GM19043 (cell line): Measurements from ENCODE around the gene SH3PXD2A.
"Not testable (repeated sequence)": the region's sequence is repeated elsewhere in the genome, so short reads cannot be mapped to it uniquely, and the experiment has no call there.

Experiments
- ATAC-seq: cut with Tn5 transposase; IDR thresholded peaks from one replicate; pipeline ENCODE4 v1.9.1; 2021; ENCODE audit warnings: low read depth; ENCODE audit not compliant: unreplicated experiment

The SH3PXD2A gene

GRCh38 chr10:103850572-103850895 is 4.8 kb downstream of the SH3PXD2A start:
- no peak for ATAC-seq

DNA sequence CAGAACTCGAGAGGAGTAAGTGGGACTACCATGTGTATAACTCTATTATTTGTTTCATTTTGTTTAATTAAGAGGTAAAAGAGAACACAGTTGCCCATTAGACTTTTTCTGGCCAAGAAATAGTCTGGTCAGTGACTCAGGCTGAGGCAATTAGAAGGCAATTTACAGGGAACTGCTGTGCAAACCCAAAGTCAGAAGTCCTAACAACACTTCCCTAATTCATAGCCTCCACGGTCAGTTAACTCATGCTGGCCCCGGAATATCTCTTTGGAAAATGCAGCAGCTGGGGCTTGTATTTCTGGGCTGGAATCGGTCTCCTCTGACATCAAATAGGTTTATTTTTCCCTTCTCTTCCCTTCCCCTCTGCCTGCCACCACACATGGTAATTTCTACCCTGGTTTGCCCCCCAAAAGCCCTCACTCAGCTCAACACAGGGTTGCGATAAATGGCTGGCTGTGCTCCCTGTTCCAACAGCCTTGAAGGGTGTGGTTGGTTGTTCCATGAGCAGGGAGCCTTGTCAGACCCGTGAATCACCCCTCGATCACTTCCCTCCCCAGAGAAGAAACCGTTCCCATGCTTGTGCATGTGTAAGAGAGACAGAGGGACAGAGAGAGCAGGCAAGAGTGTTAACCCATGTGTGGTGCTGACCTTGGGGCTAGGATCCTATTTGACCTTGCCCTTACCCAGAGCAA is 5.3 kb downstream of the SH3PXD2A start:
- ATAC-seq: no peak

- ATAC-seq: no peak
These were observed 6.0 kb downstream of the SH3PXD2A start for GRCh38 chr10:103849212-103849877.

GRCh38 chr10:103847909-103848468 is 7.4 kb downstream of the SH3PXD2A start:
- no peak for ATAC-seq

GRCh38 chr10:103847346-103847745 is 8.0 kb downstream of the SH3PXD2A start:
- ATAC-seq: no peak

DNA sequence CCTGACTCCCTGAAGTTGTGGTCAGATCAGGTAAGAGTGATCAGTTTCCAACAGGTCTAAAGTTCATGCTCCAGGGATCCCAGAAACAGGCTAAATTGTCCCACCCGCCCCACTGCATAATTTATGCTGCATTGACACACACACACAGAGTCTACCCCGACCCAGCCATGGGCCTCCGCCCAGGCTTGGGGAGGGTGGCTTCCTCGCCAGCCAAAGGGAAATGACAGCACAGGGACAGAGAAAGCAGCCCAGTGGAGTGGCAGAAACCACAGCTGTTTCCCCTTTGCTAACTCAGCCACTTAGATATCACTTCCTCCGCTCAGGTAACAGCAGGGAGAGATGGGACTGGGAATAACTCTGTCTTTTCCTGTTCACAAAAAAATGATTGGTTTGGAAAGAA is 9.4 kb downstream of the SH3PXD2A start:
- peak; percentile 85 for ATAC-seq

DNA sequence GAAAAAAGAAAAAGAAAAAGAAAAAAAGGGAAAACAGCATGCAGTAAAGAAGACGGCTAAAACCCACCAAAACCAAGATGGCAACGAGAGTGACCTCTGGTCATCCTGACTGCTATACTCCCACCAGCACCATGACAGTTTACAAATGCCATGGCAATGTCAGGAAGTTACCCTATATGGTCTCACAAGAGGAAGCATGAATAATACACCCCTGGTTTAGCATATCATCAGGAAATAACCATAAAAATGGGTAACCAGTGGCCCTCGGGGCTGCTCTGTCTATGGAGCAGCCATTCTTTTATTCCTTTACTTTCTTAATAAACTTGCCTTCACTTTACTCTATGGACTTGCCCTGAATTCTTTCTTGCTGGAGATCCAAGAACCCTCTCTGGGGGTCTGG is 10.0 kb downstream of the SH3PXD2A start:
- not testable (repeated sequence) for ATAC-seq

DNA sequence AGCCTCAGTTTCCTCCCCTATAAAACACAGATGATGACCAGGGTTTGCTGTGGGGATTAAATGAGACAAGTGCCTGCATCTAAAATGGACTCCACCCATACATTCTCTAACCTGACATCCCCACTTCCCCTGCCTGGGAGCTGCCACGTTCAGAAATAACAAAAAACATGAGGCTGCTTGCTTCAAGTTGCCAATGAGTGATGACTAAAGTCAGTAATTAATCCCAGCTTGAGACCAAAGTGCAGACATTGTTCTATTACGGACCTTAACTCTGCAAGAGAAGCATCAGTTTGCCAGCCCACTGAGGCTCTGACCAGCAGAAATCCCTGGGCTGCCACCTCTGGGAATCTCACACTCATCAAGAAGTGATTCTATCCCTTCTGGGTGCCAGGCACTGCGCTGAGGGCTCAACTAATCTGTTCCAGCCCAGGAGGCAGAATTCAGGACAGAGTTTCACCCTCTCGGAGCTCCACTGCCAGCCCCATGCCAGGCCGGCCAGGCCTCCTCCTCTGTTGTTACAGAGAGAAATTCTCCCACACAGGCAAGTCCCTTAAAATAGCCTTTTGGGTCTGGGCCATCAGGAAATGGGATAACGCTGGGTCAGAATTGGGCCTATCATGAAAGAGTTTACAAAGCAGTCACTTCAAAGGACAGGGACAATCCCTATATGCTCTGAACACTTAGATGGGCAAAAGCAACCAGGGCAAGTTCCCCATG is 11.4 kb downstream of the SH3PXD2A start:
- no peak for ATAC-seq

- ATAC-seq: no peak
These were observed 12.3 kb downstream of the SH3PXD2A start for GRCh38 chr10:103843045-103843444.

- no peak for ATAC-seq
These were observed 12.8 kb downstream of the SH3PXD2A start for GRCh38 chr10:103842605-103843004.

DNA sequence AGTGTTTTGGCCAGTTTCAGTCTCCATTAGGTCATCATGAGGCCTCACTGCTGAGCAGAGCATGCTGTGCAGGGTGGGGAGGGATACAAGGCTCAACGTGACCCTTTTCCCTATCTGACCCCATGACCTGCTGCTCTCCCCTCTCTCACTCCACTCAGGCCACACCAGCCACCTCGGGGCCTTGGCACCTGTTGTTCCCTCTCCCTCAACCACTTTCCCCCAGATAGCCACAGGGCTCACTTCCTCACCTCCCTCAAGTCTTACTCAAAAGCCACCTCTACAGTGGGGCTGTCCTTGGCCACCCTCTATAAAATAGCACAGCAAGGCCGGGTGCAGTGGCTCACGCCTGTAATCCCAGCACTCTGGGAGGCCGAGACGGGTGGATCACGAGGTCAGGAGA is 13.9 kb downstream of the SH3PXD2A start:
- no peak for ATAC-seq

DNA sequence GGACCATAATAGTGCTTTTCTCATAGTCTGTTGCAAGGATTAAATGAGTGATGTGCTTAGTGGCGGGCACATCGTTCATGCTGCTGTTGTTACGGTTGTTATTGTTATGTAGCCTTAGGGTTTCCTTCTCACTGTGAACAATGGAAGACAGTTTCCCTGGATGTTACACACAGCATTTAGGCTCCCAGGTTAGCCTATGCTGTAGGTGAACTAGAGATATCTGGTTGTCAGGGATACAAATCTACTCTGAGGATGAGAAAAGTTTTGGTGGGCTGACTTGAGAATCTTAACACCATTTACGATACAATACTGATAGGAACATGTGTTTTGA is 14.7 kb downstream of the SH3PXD2A start:
- no peak for ATAC-seq

- no peak for ATAC-seq
These were observed 15.3 kb downstream of the SH3PXD2A start for GRCh38 chr10:103839872-103840739.

DNA sequence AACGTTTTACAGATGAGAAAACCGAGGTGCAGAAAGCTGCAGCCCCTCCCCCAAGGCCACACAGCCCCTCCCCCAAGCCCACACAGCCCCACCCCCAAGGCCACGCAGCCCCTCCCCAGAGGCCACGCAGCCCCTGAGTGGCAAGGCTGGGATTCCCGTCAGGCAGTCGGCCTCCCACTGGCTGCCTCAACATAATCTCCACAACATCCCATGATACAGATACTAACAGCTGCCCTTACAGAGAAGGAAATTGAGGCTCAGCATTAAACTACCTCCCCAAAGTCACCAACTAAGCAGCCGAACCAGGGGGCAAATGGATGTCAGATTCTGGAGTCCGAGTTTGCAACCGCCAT is 15.9 kb downstream of the SH3PXD2A start:
- no peak for ATAC-seq

- ATAC-seq: no peak
These were observed 16.4 kb downstream of the SH3PXD2A start for GRCh38 chr10:103838862-103839518.

DNA sequence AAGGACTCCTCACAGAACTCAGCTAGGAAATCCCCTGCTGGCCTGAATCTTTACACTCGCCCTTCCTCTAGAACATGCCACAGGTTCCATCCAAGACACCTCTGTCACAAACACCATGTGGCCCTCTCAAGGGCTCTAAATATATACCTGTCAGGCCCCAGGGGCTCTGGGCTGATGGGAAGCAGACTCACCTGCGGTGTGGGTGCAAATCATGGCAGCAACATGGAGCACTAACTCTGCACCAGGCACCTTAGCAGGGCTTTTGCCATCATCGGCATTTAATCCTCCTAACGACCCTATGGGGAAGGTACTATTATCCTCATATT is 17.3 kb downstream of the SH3PXD2A start:
- no peak for ATAC-seq

GRCh38 chr10:103837370-103838069 is 17.9 kb downstream of the SH3PXD2A start:
- ATAC-seq: no peak

DNA sequence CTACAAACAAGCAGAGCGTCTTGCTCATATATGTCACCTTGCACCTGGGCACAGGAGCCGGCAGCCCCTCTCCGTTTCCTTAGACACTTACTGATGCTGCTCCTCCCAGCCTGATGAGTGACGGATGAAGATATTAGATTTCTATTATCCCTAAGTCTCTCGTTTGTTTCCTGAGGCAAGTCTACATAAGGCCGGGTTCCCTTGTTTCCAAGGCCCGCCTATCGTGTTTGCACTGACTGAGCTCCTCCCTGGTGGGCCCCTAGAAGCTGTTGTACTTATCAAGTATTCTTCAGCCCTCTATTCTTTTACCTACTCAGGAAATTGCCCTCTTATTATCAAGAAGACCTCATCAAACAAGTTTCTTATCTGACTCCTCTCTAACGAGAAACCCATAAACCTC is 18.5 kb downstream of the SH3PXD2A start:
- no peak for ATAC-seq

DNA sequence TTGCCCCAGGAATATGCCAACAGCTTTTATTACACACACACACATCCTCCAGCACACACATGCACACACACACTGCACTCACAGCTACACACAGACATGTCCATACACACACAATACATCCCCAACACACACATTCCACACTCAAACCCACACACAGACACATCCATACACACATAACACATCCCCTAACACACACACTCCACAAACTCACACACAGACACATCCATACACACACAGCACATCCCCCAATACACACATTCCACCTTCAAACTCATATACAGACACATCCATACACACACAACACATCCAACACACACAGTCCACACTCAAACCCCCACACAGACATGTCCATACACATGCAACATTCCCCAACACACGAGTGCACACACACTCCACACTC is 19.1 kb downstream of the SH3PXD2A start:
- no peak for ATAC-seq
